HG03045 (cell line): ENCODE results near the gene RANBP17.
"Not testable (repeated sequence)": the region's sequence is repeated elsewhere in the genome, so short reads cannot be mapped to it uniquely, and the experiment has no call there.

Experiments
- ATAC-seq: cut with Tn5 transposase; IDR thresholded peaks from one replicate; pipeline ENCODE4 v1.9.1; 2021; ENCODE audit warnings: mild to moderate bottlenecking, moderate library complexity; ENCODE audit not compliant: unreplicated experiment

Gene RANBP17

DNA sequence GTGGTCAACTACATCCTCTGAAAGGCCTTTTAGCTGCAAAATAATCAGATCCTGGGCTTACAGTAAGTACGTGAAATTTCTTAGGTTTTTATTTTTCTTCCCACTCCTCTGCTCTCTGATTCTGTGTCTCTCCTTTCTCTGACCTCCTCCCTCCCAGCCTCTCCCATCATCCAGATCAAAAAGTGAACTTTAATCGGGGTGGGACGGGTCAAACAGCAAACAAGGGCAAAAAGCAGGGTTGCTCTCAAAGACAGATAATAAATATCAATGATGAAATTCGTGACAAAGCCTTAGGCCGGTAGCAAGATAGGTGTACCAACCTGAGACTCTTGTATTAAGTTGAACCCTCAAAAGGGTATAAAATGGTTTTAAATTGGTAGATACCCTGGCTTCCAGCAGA is 76.1 kb downstream of the RANBP17 start:
- no peak for ATAC-seq

DNA sequence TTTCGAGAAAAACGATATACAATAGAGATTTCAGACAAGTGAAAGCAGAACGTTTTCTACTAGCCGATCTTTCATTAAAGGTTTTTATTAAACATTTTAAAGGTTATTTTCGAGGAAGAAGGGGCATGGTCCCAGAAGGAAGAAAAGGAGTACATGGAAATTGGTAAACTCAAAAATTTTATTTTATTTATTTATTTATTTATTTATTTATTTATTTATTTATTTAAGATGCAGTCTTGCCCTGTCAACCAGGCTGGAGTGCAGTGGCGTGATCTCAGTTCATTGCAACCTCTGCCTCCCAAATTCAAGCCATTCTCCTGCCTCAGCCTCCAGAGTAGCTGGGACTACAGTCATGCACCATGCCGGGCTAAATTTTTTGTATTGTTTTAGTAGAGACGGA is 77.4 kb downstream of the RANBP17 start:
- no peak for ATAC-seq

DNA sequence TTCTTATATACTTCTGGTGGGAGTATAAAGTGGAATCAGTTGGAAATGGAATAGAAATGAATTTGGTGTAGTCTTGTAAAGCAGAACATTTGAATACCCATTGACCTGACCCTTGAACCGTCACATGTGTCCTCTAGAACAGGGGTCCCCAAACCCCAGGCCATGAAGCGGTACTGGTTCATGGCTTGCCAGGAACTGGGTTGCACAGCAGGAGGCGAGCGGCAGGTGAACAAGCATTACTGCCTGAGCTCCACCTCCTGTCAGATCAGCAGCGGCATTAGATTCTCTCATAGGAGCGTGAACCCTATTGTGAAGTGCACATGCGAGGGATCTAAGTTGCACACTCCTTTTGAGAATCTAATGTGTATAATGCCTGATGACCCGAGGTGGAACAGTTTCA is 80.0 kb downstream of the RANBP17 start:
- no peak for ATAC-seq

DNA sequence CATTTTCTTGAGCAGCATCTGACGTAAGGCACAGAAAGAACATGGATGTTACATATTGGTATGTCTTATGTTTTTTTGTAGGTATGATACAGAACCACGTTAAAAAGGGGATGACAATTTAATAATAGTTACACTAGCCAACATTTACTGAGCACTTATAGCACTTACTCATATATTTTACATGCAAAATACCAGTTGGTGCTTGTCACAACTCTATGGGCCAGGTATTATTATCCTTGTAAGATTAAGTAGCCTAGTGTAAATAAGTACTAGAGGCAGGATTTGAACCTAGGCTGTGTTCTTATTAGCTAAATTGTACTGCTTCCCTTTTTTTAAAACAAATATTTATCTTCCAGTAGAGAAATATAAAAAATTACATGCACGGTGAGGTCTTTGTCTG is 83.5 kb downstream of the RANBP17 start:
- ATAC-seq = no peak

DNA sequence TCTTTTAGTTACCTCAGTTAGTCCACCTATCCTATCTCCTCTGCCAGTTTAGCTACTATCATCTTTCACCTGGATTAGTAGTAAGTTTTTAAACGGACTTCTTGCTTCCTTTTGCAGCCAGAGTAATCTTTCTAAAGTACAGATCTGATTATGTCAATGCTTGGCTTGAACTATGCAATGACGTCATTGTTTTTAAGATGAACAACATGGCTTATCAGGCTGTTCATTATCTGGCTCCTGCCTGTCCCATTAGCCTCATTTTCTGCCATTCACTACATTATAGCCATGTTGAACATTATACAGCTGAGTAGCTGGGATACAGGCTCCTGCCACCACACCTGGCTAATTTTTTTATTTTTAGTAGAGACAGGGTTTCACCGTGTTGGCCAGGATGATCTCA is 98.7 kb downstream of the RANBP17 start:
- no peak for ATAC-seq

DNA sequence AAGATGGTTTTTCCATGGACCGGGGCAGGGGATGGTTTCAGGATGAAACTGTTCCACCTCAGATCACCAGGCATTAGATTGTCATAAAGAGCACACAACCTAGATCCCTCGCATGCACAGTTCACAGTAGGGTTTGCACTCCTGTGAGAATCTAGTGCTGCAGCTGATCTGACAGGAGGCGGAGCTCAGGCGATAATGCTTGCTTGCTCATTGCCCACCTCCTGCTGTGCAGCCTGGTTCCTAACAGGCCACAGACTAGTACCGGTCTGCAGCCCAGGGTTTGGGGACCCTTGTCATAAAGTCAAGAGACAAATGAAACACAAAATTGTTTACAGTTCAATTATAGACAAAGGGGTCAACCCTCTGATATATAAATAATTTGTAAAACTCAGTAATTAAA is 101.7 kb downstream of the RANBP17 start:
- no peak for ATAC-seq

DNA sequence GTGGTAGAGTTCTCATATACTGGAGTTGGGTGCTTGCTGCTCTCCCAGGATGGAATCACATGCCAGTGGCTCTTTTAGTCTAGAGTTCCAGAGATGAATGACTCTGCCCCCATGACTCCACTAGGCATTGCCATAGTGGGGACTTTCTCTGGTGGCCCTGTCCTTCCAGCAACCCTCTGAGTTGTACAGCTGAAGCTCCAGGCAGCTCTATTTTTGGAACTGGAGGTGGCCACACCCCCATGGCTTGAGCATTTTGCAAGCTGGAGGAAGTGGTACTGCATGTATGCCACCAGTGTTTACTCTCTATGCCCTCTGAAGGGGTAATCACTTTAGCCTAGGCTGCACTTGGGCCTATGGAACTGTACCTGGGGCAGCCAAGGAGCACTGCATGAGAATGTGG is 112.6 kb downstream of the RANBP17 start:
- no peak for ATAC-seq

DNA sequence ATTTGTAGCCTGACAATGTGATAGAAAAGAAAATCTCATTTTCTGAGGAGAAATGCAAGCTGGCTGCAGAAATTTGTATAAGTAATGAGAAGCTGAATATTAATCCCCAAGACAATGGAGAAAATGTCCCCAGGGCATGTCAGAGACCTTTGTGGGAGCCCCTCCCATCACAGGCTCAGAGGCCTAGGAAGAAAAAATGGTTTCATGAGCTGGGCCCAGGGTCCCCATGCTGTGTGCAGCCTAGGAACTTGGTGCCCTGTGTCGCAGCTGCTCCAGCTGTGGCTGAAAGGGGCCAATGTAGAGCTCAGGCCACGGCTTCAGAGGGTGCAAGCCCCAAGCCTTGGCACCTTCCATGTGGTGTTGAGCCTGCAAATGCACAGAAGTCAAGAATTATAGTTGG is 118.4 kb downstream of the RANBP17 start:
- ATAC-seq = not testable (repeated sequence)

DNA sequence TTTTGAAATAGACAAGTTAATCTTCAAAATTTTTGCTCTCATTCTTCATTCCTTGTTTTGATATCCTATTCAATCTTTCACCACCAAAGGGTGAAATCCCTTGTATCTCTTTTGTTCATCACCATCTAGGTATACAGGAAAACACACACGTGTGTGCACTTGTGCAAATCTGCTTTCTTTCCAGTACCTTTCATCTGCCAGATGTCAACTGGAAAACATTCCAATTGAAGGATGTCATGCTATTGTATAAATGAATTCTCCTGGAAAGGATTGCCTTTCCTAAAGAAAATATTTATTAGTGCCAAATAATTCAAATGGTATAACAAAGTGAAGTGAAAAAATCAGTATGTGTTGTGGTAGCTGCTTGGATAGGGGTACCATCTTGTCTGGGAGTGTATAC is 123.7 kb downstream of the RANBP17 start:
- ATAC-seq = no peak

DNA sequence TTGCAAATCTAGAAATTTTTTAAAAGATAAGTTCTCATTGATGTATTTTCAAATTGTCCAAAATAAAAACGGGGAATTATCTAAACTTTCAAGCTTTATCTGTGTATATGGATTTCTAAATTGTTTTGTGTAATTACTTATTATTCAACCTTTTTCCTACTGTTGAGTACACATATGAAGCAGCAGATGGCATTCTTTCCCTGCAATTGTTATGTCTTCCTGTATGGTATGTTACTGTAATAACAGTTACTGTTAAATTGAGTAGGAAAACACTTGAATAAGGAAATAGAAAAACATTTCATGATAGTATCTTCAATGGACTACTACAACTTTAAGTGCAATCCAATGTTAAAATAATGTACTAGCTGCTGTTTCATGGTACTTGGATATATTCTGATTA is 124.8 kb downstream of the RANBP17 start:
- no peak for ATAC-seq

DNA sequence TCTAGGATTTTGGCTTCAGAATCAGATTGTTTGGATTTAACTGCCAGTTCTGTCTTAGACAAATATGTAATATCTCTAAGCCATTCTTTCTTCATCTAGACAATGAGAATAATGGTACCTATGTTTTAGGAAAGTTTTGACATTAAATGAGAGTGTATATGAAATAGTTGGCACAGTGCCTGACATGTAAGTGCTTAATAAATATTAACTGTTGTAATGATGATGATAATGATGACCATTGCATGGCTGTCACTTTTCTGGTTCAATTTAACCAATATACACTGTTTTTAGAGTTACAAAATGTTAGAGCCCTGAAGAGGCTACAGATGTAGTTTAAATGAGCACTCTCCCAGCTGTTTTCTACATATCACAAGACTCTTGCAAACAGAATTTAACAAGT is 131.7 kb downstream of the RANBP17 start:
- no peak for ATAC-seq

DNA sequence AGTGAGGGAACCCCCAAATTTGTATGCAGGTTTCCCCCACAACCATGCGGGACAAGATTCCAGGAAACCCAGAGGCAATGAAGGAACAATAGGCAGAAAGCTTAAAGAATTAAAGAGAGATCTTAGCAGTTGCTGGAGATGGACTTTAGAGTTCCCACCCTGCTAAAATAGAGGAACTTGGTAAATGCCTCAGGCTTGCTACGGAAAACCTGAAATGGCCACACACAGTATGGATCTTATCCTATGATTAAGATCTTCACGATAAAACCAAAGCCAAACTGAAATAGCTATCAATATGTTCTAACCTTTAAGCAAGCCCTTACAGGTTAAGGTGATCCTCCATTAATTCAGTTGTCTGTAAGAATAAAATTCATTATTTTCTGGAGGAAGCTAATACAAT is 148.3 kb downstream of the RANBP17 start:
- ATAC-seq = no peak

DNA sequence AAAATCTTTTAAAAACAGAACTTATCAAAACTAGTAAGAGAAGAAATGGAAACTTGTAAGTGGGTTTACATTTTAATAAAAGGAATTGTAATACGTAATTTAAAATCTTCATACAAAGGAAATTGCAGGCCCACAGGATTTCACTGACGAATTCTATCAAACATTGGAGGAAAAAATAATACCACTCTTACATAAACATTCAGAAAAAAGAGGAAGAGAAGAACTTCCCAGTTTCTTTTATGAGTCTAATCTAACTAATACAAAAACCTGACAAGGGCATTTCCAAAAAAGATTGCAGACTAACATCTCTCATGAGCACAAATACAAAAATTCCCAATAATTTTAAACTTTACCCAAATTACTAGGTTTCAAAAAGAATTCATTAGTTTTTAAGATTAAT is 149.0 kb downstream of the RANBP17 start:
- no peak for ATAC-seq

DNA sequence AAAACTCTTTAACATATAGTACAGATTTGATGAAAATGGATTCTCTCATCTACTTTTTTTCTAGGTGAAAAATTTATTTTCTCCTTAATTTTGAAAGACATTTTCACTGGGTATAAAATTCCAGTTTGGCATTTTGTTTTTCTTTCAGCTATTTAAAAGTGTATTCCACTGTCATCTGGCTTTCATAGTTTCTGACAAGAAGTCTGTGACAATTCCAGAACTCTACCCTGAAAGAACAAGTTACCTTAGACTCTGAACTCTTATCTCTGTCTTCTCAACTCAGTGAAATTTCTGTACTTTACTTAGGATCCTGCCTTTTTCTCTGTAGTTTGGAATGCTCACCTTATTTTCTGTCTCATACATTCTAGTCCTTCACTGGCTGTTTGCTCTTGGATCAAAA is 161.7 kb downstream of the RANBP17 start:
- no peak for ATAC-seq

DNA sequence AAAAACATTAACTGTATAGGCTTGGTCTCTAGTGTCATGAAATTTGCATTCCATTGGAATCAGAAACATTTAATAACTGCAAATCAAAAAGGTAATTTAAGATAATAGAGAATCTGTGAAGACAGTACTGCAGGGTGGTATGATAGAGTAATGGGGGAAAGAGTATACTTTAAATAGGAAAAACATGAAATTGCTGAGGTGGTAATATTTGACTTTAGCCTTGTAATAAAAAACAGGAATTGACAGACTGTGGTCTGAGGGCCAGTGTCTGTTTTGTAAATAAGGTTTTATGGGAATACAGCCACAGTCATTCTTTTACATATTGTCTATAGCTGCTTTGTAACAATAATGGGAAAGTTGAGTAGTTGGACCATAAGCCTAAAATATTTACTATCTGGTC is 162.3 kb downstream of the RANBP17 start:
- no peak for ATAC-seq

DNA sequence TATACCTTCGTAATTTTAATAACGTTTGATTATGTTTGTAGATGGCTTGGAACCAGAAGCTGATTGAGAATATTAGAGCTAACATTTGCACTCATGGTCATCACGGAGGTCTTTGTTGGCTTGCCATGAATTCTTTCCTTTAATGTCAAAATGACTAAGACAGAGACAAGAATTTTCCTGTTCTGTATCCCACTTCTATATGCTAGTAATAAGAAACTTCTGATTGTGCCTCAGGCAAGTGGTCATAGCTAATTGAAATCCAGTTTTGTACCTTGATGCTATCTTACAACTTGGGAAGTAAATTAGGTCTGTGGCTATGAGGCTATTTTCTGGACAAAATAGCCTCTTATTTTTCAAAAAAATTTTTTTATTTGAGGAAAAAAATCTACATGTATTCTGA is 167.6 kb downstream of the RANBP17 start:
- no peak for ATAC-seq

DNA sequence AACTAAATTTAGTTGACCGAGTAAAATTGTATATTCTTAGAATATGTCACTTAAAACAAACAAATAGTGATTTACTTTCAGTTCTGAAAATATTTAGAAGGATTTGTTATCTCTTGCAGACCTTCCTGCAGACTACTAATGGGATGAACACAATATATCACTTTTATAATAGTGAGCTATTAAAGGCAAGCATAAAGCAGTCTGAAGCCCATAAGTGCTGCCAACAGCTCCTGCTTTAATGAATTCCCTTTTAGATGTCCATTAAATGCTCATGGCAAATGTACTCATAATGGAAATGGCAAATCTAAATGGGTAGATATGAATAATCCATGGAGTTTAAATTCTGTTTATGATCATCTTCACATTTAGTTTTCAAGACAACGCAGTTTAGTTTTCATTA is 170.2 kb downstream of the RANBP17 start:
- ATAC-seq = no peak

DNA sequence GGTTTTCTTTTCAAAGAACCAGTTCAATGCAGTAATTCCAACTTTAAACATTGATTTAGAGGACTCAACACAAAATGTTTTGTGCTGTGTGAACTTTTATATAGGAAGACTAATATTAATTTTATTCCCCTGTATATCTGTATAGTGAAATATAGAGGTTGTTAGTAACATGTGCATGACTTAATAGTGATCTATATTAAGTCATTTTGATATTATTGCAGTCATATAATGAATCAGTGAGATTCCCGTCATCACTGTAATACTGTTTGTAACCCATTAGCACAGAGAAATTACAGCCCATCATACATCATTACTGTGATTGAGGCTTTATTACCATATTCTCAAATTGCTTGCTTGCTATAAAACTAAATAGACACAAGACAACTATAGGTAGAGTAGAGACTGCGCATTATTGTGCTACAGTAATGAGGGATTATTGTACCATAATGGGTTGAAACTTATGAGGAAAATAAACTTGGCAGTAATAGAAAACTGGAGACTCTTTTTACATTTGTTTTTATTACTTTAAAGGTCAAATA is 170.7 kb downstream of the RANBP17 start:
- ATAC-seq = no peak

DNA sequence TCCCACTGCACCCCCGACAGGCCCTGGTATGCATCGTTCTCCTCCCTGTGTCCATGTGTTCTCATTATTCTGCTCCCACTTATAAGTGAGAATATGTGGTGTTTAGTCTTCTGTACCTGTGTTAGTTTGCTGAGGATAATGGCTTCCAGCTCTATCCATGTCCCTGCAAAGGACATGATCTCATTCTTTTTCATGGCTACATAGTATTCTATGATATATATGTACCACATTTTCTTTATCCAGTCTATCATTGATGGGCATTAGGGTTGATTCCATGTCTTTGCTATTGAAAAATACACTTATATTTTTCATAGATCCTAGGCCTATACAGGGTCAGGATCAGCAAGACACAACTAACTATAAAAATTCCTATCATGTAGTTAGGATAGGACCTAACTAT is 180.1 kb downstream of the RANBP17 start:
- not testable (repeated sequence) for ATAC-seq

DNA sequence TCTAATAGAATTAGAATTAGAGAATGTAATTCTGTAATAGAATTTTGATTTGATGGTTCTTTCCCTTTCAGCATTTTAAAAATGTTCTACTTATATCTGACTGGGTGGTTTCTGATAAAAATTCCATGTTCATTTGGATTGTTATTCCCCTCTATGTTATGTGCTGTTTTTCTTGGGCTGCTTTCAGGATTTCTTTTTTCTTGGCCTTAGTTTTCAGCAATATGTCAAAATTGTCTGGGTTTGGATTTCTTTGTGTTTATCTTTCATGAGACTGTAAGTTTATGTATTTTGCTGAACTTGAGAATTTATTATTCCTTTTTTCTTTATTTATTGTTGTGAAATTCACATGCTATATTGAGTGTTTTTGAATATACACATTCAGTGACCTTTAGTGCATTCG is 189.1 kb downstream of the RANBP17 start:
- no peak for ATAC-seq

DNA sequence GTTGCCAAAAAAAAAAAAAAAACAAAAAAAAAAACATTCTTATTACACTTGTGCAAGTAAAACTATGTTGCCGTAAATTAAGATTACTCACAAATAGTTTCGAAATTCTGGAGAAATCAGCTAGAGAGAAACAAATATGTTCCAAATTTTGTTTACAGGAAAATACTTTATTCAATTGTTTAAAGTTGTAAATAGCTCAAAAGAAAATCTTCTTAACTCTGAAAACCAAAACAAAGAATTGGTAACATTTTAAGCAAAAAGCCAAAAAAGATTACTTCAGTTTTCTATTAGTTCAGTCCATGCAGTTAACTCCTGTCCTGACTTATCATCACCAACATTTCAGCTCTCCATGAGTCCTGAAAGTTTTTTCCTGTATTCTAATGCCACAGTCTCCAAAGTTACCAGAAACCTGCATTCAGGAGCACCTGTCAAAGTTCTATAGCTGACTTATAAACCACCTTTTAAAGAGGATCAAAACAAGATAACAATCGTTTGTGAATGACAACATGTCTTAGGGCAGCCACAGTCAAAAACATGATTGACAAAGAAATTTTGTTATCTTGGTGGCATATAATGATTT is 194.1 kb downstream of the RANBP17 start:
- ATAC-seq = no peak

DNA sequence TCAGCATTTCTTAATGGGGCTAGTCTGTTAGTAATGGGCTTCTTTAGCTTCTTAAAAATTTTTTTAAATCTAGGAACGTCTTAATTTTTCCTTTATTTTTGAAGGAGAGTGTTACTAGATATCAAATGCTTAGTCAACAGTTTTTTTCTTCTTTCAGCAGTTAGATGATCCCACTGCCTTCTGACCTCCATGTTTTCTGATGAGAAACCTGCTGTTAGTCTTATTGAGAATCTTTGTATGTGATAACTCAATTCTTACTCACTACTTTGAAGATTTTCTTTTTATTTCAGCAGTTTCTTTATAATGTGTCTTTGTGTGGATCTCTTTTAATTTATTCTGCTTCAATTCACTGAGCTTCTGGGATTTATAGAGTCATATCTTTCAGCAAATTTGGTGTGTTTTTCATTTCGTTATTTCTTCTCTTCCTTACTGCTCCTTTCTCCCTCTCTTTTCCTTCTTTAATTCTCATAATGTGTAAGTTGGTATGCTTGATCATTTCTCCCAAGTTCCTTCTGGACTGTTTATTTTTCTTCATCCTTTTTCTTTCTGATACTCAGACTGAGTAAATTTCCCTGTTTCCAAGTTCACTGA is 205.8 kb downstream of the RANBP17 start:
- ATAC-seq = no peak

DNA sequence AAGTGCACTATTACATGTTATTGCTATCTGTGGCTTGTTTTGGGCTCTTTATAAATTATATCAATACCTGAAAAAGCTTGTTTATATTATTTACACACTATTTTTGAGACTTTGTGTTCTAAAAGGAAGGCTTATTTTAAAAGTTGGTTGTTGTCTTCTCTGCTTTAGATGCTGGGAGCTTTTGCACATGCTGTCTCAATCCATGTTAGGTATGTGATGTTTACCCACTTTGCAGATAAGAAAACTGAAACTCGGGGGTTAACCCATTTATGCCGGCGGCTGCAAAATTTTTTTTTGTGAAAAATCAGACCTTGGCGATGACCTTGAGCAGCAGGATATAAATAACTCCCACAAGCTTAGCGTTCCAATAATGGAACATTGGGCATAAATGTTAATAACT is 212.9 kb downstream of the RANBP17 start:
- ATAC-seq = no peak
